Stromal cell of bone marrow (primary cell): ENCODE measurements around the gene DRC7.
"Not testable (repeated sequence)": the region's sequence is repeated elsewhere in the genome, so short reads cannot be mapped to it uniquely, and the experiment has no call there.

Experiments
- DNase-seq: peaks from one replicate; pipeline ENCODE4 v3.0.0-alpha.2; 2012; ENCODE audit warnings: low read depth

DRC7 gene

GRCh38 chr16:57660715-57661463, 33.7 kb upstream of the DRC7 start:
- no peak for DNase-seq

- no peak for DNase-seq
Measured at GRCh38 chr16:57661510-57661909, 33.1 kb upstream of the DRC7 start.

- no peak for DNase-seq
Measured at GRCh38 chr16:57661936-57662906, 32.4 kb upstream of the DRC7 start.

GRCh38 chr16:57663436-57663835, 31.2 kb upstream of the DRC7 start:
- DNase-seq, result no peak

GRCh38 chr16:57663917-57664661, 30.5 kb upstream of the DRC7 start:
- DNase-seq, result no peak

- DNase-seq, result no peak
Measured at GRCh38 chr16:57664662-57665025, 30.0 kb upstream of the DRC7 start.

DNA sequence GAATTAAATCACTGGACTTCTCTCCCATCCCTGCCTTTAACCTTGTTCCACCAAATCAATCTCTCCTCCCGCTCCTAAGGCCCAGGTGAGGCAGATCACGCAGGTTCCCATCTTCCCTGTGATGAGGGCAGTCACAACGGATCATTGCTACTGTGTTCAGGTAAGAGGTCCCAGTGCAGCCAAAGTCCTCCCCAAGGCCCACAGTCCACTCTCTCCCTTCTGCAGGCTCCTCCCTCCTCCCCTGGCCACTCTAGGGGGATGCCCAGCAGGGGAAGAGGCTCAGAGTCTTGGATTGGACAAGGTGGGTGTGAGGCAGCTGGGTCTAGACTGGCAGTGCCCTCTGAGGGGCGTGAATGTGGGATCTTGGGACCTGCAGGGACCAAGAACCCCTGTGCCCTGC, 29.1 kb upstream of the DRC7 start:
- DNase-seq, result no peak

DNA sequence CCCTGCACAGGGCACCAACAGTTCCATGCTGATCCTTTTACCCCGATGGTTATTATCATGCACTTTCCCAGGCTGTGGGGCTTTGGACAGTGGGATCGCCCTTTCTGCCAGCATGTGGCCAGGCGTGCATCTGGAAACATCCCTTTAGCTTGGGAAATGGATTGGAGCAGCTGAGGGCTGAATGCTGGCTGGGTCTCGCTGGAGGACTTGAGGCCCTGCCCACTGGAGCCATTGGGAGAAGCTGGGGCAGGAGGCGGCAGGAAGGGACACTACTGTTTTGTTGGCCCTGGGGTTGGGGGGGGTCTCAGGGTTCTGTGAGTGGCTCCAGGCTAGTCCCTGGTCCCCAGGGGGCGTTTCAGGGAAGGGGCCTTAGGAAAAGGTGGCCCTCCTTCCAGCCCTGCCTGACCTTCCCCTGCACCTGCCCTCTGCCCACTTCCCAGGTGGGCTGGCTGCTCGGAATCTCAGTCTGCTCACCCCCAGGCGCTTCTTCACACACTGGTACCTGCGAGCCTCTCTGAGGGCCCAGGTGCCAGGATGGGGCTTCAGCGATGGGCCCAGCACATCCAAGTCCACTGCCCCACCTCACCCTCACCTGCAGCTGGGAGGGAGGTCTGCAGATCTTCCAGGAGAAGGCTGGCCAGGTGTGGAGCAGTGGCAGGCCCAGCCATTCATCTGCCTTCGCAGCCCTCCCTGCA, 28.1 kb upstream of the DRC7 start:
- DNase-seq, result no peak

GRCh38 chr16:57667048-57667525, 27.5 kb upstream of the DRC7 start:
- DNase-seq, result no peak

DNA sequence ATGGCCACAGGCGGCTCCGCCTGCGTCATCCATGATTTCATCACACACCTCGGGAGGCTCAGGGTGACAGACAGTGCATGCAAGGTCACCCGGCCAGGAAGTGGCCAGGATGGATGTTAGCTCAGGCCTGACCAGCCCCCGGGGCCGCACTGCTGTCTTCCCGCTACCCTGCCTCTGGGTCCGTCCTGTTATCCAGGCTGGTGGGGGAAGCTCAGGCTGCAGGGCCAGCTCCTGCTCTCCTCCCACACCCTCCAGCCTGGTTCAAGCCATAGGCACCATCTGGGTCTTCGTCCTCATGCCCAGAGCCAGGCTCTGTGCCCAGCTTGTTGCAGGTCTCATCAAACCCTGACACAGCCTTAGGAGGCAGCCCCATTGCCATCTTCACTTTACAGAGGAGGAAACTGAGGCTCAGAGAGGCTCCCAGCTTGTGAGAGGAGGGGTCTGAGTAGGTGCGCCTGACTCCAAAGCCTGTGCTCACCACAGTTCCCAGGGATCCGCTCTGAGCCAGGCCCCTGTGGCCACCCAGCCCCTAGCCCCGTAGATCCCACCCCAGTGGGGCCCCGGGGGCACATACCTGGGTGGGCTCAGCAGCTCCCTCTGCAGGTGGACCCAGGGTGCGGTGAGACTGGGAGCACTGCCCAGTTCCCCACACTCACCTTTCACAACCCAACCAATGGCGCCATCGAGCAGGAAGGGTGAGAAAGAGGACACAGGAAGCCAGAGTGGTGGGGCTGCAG, 26.9 kb upstream of the DRC7 start:
- DNase-seq, result no peak

- no peak for DNase-seq
Measured at GRCh38 chr16:57668263-57668571, 26.4 kb upstream of the DRC7 start, which contains the start of gene ADGRG3. Gene ADGRG3, plus strand, starts transcription at chr16:57668306. Its CDS starts 42 bp downstream, at chr16:57668348.

GRCh38 chr16:57668630-57669475, 25.8 kb upstream of the DRC7 start:
- no peak for DNase-seq

- no peak for DNase-seq
Measured at GRCh38 chr16:57669476-57670162, 25.0 kb upstream of the DRC7 start.

- no peak for DNase-seq
Measured at GRCh38 chr16:57670196-57670595, 24.4 kb upstream of the DRC7 start.

GRCh38 chr16:57671451-57671850, 23.2 kb upstream of the DRC7 start:
- not testable (repeated sequence) for DNase-seq

GRCh38 chr16:57672416-57672815, 22.2 kb upstream of the DRC7 start:
- DNase-seq, result no peak

DNA sequence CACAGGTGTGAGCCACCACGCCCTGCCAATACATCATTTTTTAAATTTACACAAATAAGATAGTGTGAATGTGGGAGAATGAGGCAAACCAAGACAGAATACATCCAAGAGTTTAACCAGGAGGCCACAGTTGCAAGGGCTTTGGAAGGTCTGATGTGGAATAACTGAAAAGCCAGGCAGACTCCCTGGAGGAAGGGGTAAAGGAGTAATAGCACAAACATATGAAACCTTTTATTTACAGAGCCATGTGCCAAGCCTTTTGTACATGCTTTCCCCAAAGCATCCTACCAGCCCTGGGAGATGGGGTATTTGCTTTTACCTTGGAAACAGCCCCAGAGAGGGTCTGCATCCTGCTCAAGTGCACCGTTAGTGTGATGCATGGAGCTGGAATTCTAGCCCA, 21.8 kb upstream of the DRC7 start:
- DNase-seq, result no peak

GRCh38 chr16:57675741-57676551, 18.7 kb upstream of the DRC7 start:
- DNase-seq, result no peak
